ENCODE measurements around the gene CHTF18.

CHTF18 gene

GRCh38 chr16:798666-799065 lies 10.2 kb downstream of the CHTF18 start:
- no peak for DNase-seq (ENCODE audit: low read depth)
- TF ChIP-seq CTCF (IDR thresholded peaks at IDR 0.05; ENCODE audit: insufficient read depth, low read depth, low read length, missing control alignments) = no peak
- H3K4me3 ChIP-seq (ENCODE audit: low read depth, low read length) = no peak overlapping the region

- no peak overlapping the region for H3K4me3 ChIP-seq (ENCODE audit: low read depth, low read length)
- TF ChIP-seq CTCF (IDR thresholded peaks at IDR 0.05; ENCODE audit: insufficient read depth, low read depth, low read length, missing control alignments) = no peak
- no peak for DNase-seq (ENCODE audit: low read depth)
Measured at GRCh38 chr16:799111-799947, 10.9 kb downstream of the CHTF18 start.

GRCh38 chr16:799948-800833 lies 11.8 kb downstream of the CHTF18 start, which contains the start of gene GNG13:
GNG13 (minus strand) TSS chr16:800734; CDS start chr16:799077, 1,657 bp downstream.
- H3K4me3 ChIP-seq (ENCODE audit: low read depth, low read length) = no peak within 1 kb of the TSS
- no peak for DNase-seq (ENCODE audit: low read depth)
- no peak for TF ChIP-seq CTCF (IDR thresholded peaks at IDR 0.05; ENCODE audit: insufficient read depth, low read depth, low read length, missing control alignments)

- H3K4me3 ChIP-seq (ENCODE audit: low read depth, low read length) = no peak overlapping the region
- no peak for DNase-seq (ENCODE audit: low read depth)
- TF ChIP-seq CTCF (IDR thresholded peaks at IDR 0.05; ENCODE audit: insufficient read depth, low read depth, low read length, missing control alignments) = no peak
Measured at GRCh38 chr16:800834-801511, 12.6 kb downstream of the CHTF18 start.

GRCh38 chr16:801584-802363 lies 13.4 kb downstream of the CHTF18 start:
- no peak overlapping the region for H3K4me3 ChIP-seq (ENCODE audit: low read depth, low read length)
- TF ChIP-seq CTCF (IDR thresholded peaks at IDR 0.05; ENCODE audit: insufficient read depth, low read depth, low read length, missing control alignments) = no peak
- DNase-seq (ENCODE audit: low read depth) = no peak

- no peak for TF ChIP-seq CTCF (IDR thresholded peaks at IDR 0.05; ENCODE audit: insufficient read depth, low read depth, low read length, missing control alignments)
Measured at GRCh38 chr16:802461-802860, 14.0 kb downstream of the CHTF18 start.

More at GRCh38 chr16:802461-802860, 14.0 kb downstream of the CHTF18 start:
- no peak overlapping the region for H3K4me3 ChIP-seq (ENCODE audit: low read depth, low read length)
- DNase-seq (ENCODE audit: low read depth) = no peak
